IMR-90 (cell line): ENCODE data around the gene DLK2. TPM values are rescaled to one million over a fixed set of nuclear protein-coding genes. Genes with fewer than 3 reads are reported as not detected.

ENCODE experiments used
- ATAC-seq: fragments of 200-7000 bp; cut with Tn5 transposase; 2 replicates; pipeline ENCODE4 v1.9.1; 2020; ENCODE audit warnings: low read depth, mild to moderate bottlenecking, moderate library complexity
- BruUV-seq: library from RNA; stranded (reverse); fragments of 400-500 nt; replicated peaks from 2 replicates; lab custom pipeline; 2021; lab: Mats Ljungman, UMichigan
- CTCF ChIA-PET: fragments of 300-600 bp; formaldehyde crosslinking; extraction: SDS; loops from one replicate; lab custom pipeline; 2021; ENCODE audit warnings: antibody characterized with exemption; lab: Yijun Ruan, JAX
- POLR2A ChIA-PET: fragments of 300-600 bp; sonication (Branson Sonifier 250); formaldehyde crosslinking; loops from one replicate; lab custom pipeline; 2022; ENCODE audit warnings: antibody characterized with exemption; ENCODE audit not compliant: unreplicated experiment; lab: Charles Lee
- DNase-seq: peaks from one replicate; pipeline ENCODE4 v3.0.0; 2013
- H2AFZ ChIP-seq: replicated peaks from 2 replicates; pipeline ENCODE3; 2013; ENCODE audit warnings: low read length, mild to moderate bottlenecking; ENCODE audit not compliant: poor library complexity
- H2AK5ac ChIP-seq: 2 replicates; pipeline ENCODE4 v1.6.1; 2013; ENCODE audit warnings: low read depth, low read length, inconsistent platforms
- H2AK9ac ChIP-seq: replicated peaks from 2 replicates; pipeline ENCODE3; 2013; ENCODE audit warnings: mild to moderate bottlenecking, low read depth, low read length, moderate library complexity; ENCODE audit not compliant: poor library complexity
- H2BK120ac ChIP-seq: 2 replicates; pipeline ENCODE4 v1.6.1; 2013; ENCODE audit warnings: low read depth, low read length, inconsistent platforms
- H2BK15ac ChIP-seq: 3 replicates; pipeline ENCODE4 v1.6.1; 2013; ENCODE audit warnings: low read depth, low read length, inconsistent platforms
- H2BK20ac ChIP-seq: 2 replicates; pipeline ENCODE4 v1.6.1; 2013; ENCODE audit warnings: low read depth, mild to moderate bottlenecking, inconsistent platforms, low read length, moderate library complexity
- H2BK5ac ChIP-seq: 2 replicates; pipeline ENCODE4 v1.6.1; 2013; ENCODE audit warnings: mild to moderate bottlenecking, low read depth, low read length, inconsistent platforms; ENCODE audit not compliant: poor library complexity, severe bottlenecking
- H3K14ac ChIP-seq: replicated peaks from 2 replicates; pipeline ENCODE4 v1.6.1; 2013; ENCODE audit warnings: low read depth, low read length, inconsistent platforms
- H3K18ac ChIP-seq: 2 replicates; pipeline ENCODE4 v1.6.1; 2013; ENCODE audit warnings: low read depth, low read length, control low read depth
- H3K23ac ChIP-seq: 2 replicates; pipeline ENCODE4 v1.6.1; 2013; ENCODE audit warnings: low read depth, low read length, inconsistent platforms
- H3K27ac ChIP-seq: 2 replicates; pipeline ENCODE4 v1.5.1; 2013; ENCODE audit warnings: mild to moderate bottlenecking, control low read depth, low read length; ENCODE audit not compliant: insufficient read depth
- H3K27me3 ChIP-seq: 2 replicates; pipeline ENCODE4 v1.6.1; 2013; ENCODE audit warnings: low read length; ENCODE audit not compliant: control insufficient read depth, insufficient read depth
- H3K36me3 ChIP-seq: 2 replicates; pipeline ENCODE4 v1.6.1; 2013; ENCODE audit warnings: low read length, mixed read lengths; ENCODE audit not compliant: control insufficient read depth, insufficient read depth
- H3K4ac ChIP-seq: 2 replicates; pipeline ENCODE4 v1.6.1; 2013; ENCODE audit warnings: low read depth, low read length, inconsistent platforms
- H3K4me1 ChIP-seq: 2 replicates; pipeline ENCODE4 v1.6.1; 2013; ENCODE audit warnings: low read length, mixed read lengths; ENCODE audit not compliant: control insufficient read depth, insufficient read depth
- H3K4me2 ChIP-seq: 2 replicates; pipeline ENCODE4 v1.6.1; 2013; ENCODE audit warnings: low read depth, mild to moderate bottlenecking, control low read depth, low read length, moderate library complexity
- H3K4me3 ChIP-seq: 2 replicates; pipeline ENCODE4 v1.5.1; 2013; ENCODE audit warnings: low read depth, mild to moderate bottlenecking, control low read depth, low read length, moderate library complexity; ENCODE audit not compliant: insufficient read depth
- H3K56ac ChIP-seq: 2 replicates; pipeline ENCODE4 v1.6.1; 2013; ENCODE audit warnings: low read length, inconsistent platforms; ENCODE audit not compliant: insufficient read depth; ENCODE audit errors: extremely low read depth
- H3K79me1 ChIP-seq, 2 experiments: 2 replicates each; pipeline ENCODE4 v1.6.1; 2013; ENCODE audit warnings: low read length in 2 of 2, inconsistent platforms in 1 of 2, low read depth in 1 of 2
- H3K9ac ChIP-seq: 2 replicates; pipeline ENCODE4 v1.6.1; 2013; ENCODE audit warnings: low read depth, low read length, control low read depth
- H3K9me1 ChIP-seq: 2 replicates; pipeline ENCODE4 v1.6.1; 2013; ENCODE audit warnings: low read length, inconsistent platforms; ENCODE audit not compliant: insufficient read depth
- H3K9me3 ChIP-seq: 2 replicates; pipeline ENCODE4 v1.6.1; 2013; ENCODE audit warnings: low read length; ENCODE audit not compliant: control insufficient read depth, insufficient read depth
- H4K20me1 ChIP-seq: 2 replicates; pipeline ENCODE4 v1.6.1; 2013; ENCODE audit warnings: low read length, inconsistent platforms; ENCODE audit not compliant: insufficient read depth
- H4K5ac ChIP-seq: 2 replicates; pipeline ENCODE4 v1.6.1; 2013; ENCODE audit warnings: mild to moderate bottlenecking, low read depth, low read length, control low read depth
- H4K8ac ChIP-seq, 2 experiments: 2 replicates each; pipeline ENCODE4 v1.6.1; 2013; ENCODE audit warnings: low read depth in 2 of 2, low read length in 2 of 2, control low read depth in 1 of 2, inconsistent platforms in 1 of 2
- H4K91ac ChIP-seq: 2 replicates; pipeline ENCODE4 v1.6.1; 2013; ENCODE audit warnings: low read depth, low read length, inconsistent platforms; ENCODE audit not compliant: insufficient read depth
- BHLHE40 ChIP-seq: fragments of 150-350 bp; IDR thresholded peaks from 2 replicates; pipeline ENCODE4 v1.6.1; 2016; ENCODE audit warnings: mild to moderate bottlenecking, low read depth, low read length
- CEBPB ChIP-seq: IDR thresholded peaks from 2 replicates; pipeline ENCODE4 v1.6.1; 2012; ENCODE audit warnings: low read depth, low read length, improper control_type of control experiment
- CHD1 ChIP-seq: IDR thresholded peaks from 2 replicates; pipeline ENCODE4 v1.6.1; 2012; ENCODE audit warnings: low read depth, low read length, improper control_type of control experiment
- CTCF ChIP-seq: conservative IDR thresholded peaks from 2 replicates; pipeline ENCODE4 v1.5.1; 2012; ENCODE audit warnings: mild to moderate bottlenecking, low read depth, low read length, improper control_type of control experiment
- ELK1 ChIP-seq: fragments of 150-350 bp; IDR thresholded peaks from 2 replicates; pipeline ENCODE4 v1.6.1; 2016; ENCODE audit warnings: low read depth, mild to moderate bottlenecking, low read length, moderate library complexity, borderline replicate concordance
- FOS ChIP-seq: fragments of 150-350 bp; IDR thresholded peaks from 2 replicates; pipeline ENCODE4 v1.6.1; 2016; ENCODE audit warnings: low read depth, low read length
- MAFK ChIP-seq: IDR thresholded peaks from 2 replicates; pipeline ENCODE4 v1.6.1; 2012; ENCODE audit warnings: low read depth, low read length, improper control_type of control experiment
- MAZ ChIP-seq: IDR thresholded peaks from 2 replicates; pipeline ENCODE4 v1.6.1; 2012; ENCODE audit warnings: low read depth, mild to moderate bottlenecking, low read length, improper control_type of control experiment, moderate library complexity, borderline replicate concordance
- MXI1 ChIP-seq: IDR thresholded peaks from 2 replicates; pipeline ENCODE4 v1.6.1; 2012; ENCODE audit warnings: low read depth, mild to moderate bottlenecking, low read length, moderate library complexity, borderline replicate concordance
- NFE2L2 ChIP-seq: fragments of 150-350 bp; IDR thresholded peaks from 2 replicates; pipeline ENCODE4 v1.6.1; 2016; ENCODE audit warnings: low read depth, mild to moderate bottlenecking, low read length
- POLR2A ChIP-seq: IDR thresholded peaks from 2 replicates; pipeline ENCODE4 v1.6.1; 2012; ENCODE audit warnings: mild to moderate bottlenecking, low read depth, low read length
- RAD21 ChIP-seq: IDR thresholded peaks from 2 replicates; pipeline ENCODE4 v1.6.1; 2012; ENCODE audit warnings: low read length, improper control_type of control experiment
- RCOR1 ChIP-seq: IDR thresholded peaks from 2 replicates; pipeline ENCODE4 v1.6.1; 2012; ENCODE audit warnings: mild to moderate bottlenecking, low read length, improper control_type of control experiment; ENCODE audit not compliant: insufficient replicate concordance
- RFX5 ChIP-seq: IDR thresholded peaks from 2 replicates; pipeline ENCODE4 v1.8.0; 2012; ENCODE audit warnings: low read depth, mild to moderate bottlenecking, low read length, moderate library complexity
- SMC3 ChIP-seq: fragments of 150-350 bp; IDR thresholded peaks from 2 replicates; pipeline ENCODE4 v1.6.1; 2016; ENCODE audit warnings: low read depth, mild to moderate bottlenecking, antibody characterized with exemption, low read length, moderate library complexity
- USF2 ChIP-seq: fragments of 150-350 bp; IDR thresholded peaks from 2 replicates; pipeline ENCODE4 v1.6.1; 2017; ENCODE audit warnings: mild to moderate bottlenecking, antibody characterized with exemption, low read length, low read depth
- WGBS, 2 experiments: methylation state at CpG; one replicate each; pipeline versions ENCODE4 v1.1.5 to v1.1.7; 2013; ENCODE audit warnings: missing lambda C conversion rate in 2 of 2; ENCODE audit not compliant: insufficient read length in 1 of 2; ENCODE audit errors: extremely low coverage in 2 of 2; 5-methylcytosine and 5-hydroxymethylcytosine counted together
- dilution Hi-C: fragments of 300-500 bp; cut with HindIII; formaldehyde crosslinking; loops from one replicate; pipeline ENCODE4 v1.14.3; 2018; ENCODE audit warnings: low sequenced_read_pairs; ENCODE audit not compliant: unreplicated experiment
- in situ Hi-C: fragments of 300-500 bp; cut with MboI; formaldehyde crosslinking; loops from 3 replicates; pipeline ENCODE4 v1.14.3; 2019; ENCODE audit warnings: low sequenced_read_pairs, inconsistent platforms, mixed read lengths
- intact Hi-C: fragments of 100-400 bp; cut with micrococcal nuclease; formaldehyde crosslinking; loops from 2 replicates; pipeline ENCODE4 v1.10.0; 2022
- polyA plus RNA-seq, 3 experiments: library from polyadenylated mRNA; depleted of rRNA; stranded (reverse); fragments of >200 nt; gene quantifications; 2 replicates each; pipeline ENCODE4 v1.2.3, GENCODE V29; 2012; ENCODE audit warnings: low replicate concordance in 1 of 3
- total RNA-seq: library from RNA; depleted of rRNA; stranded (reverse); fragments of >200 nt; gene quantifications from 2 replicates; pipeline ENCODE4 v1.2.3, GENCODE V29; 2012

The DLK2 gene
- total and polyA plus RNA-seq, 2 of the 4 experiments (the other 2 are of a cell fraction): 0.90 to 2.8 TPM

- Histone ChIP-seq H2BK5ac (no peak overlapping the region), H3K18ac (no peak overlapping the region), H4K91ac (no peak overlapping the region), H3K14ac (no peak overlapping the region), H2AK9ac (peak overlapping the region; percentile 16), H3K36me3 (peaks cover 55% of the 10 kb centered on the region), H2AFZ (no peak overlapping the region), H4K20me1 (no peaks in the 10 kb centered on the region; the same call in 1 of the 2 replicates), H3K56ac (no peak overlapping the region), H3K4me3 (no peak overlapping the region), H2BK20ac (no peak overlapping the region), H3K9me3 (no peaks in the 10 kb centered on the region), H3K27ac (no peak overlapping the region), H3K79me1 (no peaks in the 10 kb centered on the region), H3K9me1 (peaks cover 4% of the 10 kb centered on the region; the same call in 1 of the 2 replicates), H3K23ac (no peak overlapping the region), H2BK120ac (no peak overlapping the region), H4K5ac (no peak overlapping the region), H3K4me2 (no peak overlapping the region), H3K9ac (no peak overlapping the region), H4K8ac (no peak overlapping the region), H3K4ac (no peak overlapping the region), H2BK15ac (no peak overlapping the region), H3K27me3 (peaks cover 2% of the 10 kb centered on the region; the same call in 1 of the 2 replicates), H2AK5ac (no peak overlapping the region), H3K4me1 (peaks cover 1% of the 10 kb centered on the region; the same call in 1 of the 2 replicates)
- dilution Hi-C loops (no loop called here), intact Hi-C loops (no loop called here), in situ Hi-C loops (no loop called here)
- TF ChIP-seq RFX5: no peak
- no peak for TF ChIP-seq USF2
- TF ChIP-seq CHD1: no peak
- TF ChIP-seq MXI1: no peak
- TF ChIP-seq NFE2L2: no peak
- no peak for TF ChIP-seq BHLHE40
- TF ChIP-seq POLR2A: no peak
- TF ChIP-seq ELK1: no peak
- no peak for TF ChIP-seq RAD21
- no peak for TF ChIP-seq MAZ
- no peak for TF ChIP-seq RCOR1
- no peak for TF ChIP-seq MAFK
- TF ChIP-seq CTCF: no peak
- no peak for TF ChIP-seq CEBPB
- TF ChIP-seq FOS: no peak
- TF ChIP-seq SMC3: no peak
- 94% methylated on average over 9 of the region's 13 CpGs; no CpG with 5 or more reads in 1 of the 2 experiments for WGBS, 2 experiments
- DNase-seq (no peak), ATAC-seq (no peak)
- POLR2A ChIA-PET: no interaction called here
- BruUV-seq: no TSS peak
- CTCF ChIA-PET: no interaction called here
Observed at GRCh38 chr6:43450699-43451131, 4.6 kb downstream of the DLK2 start.
